Neuronal stem cell (in vitro differentiated cells): Measurements from ENCODE around the gene TRAF1.
A peak's percentile ranks its signal among the peaks of the same experiment; 100 is the strongest.

Experiments used
- DNase-seq: peaks from one replicate; pipeline ENCODE4 v3.0.0-alpha.2; 2013; ENCODE audit warnings: low spot score
- H2AFZ ChIP-seq: one replicate; pipeline ENCODE4 v1.6.1; 2013; ENCODE audit warnings: mild to moderate bottlenecking, low read length, inconsistent platforms
- H2AK5ac ChIP-seq: 2 replicates; pipeline ENCODE4 v1.6.1; 2013; ENCODE audit warnings: low read depth, mild to moderate bottlenecking, inconsistent platforms, low read length, moderate library complexity, mixed read lengths
- H2BK120ac ChIP-seq: 2 replicates; pipeline ENCODE4 v1.6.1; 2013; ENCODE audit warnings: low read depth, mild to moderate bottlenecking, inconsistent platforms, low read length, moderate library complexity, mixed read lengths
- H2BK12ac ChIP-seq: one replicate; pipeline ENCODE4 v1.6.1; 2013; ENCODE audit warnings: low read length, inconsistent platforms
- H2BK15ac ChIP-seq: 2 replicates; pipeline ENCODE4 v1.6.1; 2013; ENCODE audit warnings: mild to moderate bottlenecking, low read length, inconsistent platforms, mixed read lengths
- H2BK5ac ChIP-seq: one replicate; pipeline ENCODE4 v1.6.1; 2013; ENCODE audit warnings: inconsistent platforms, mild to moderate bottlenecking, low read length, moderate library complexity
- H3K14ac ChIP-seq: one replicate; pipeline ENCODE4 v1.6.1; 2013; ENCODE audit warnings: low read length, inconsistent platforms
- H3K18ac ChIP-seq: 2 replicates; pipeline ENCODE4 v1.6.1; 2013; ENCODE audit warnings: low read length, inconsistent platforms
- H3K23ac ChIP-seq: 2 replicates; pipeline ENCODE4 v1.6.1; 2013; ENCODE audit warnings: low read depth, mild to moderate bottlenecking, mixed read lengths, low read length, inconsistent platforms; ENCODE audit not compliant: poor library complexity
- H3K27ac ChIP-seq: replicated peaks from 3 replicates; pipeline ENCODE4 v1.5.1; 2013; ENCODE audit warnings: low read length, inconsistent platforms
- H3K27me3 ChIP-seq, 3 experiments: 2 replicates each; pipeline ENCODE4 v1.6.1; 2013; ENCODE audit warnings: low read length in 3 of 3, mild to moderate bottlenecking in 2 of 3, inconsistent platforms in 1 of 3, low read depth in 1 of 3, mixed read lengths in 1 of 3, moderate library complexity in 1 of 3; ENCODE audit not compliant: control insufficient read depth in 3 of 3, insufficient read depth in 3 of 3
- H3K36me3 ChIP-seq, 2 donors: replicated peaks in 1 of 2; 2 replicates each; pipeline ENCODE4 v1.6.1; 2013; ENCODE audit warnings: low read length in 2 of 2; ENCODE audit not compliant: control insufficient read depth in 2 of 2, insufficient read depth in 2 of 2
- H3K4ac ChIP-seq: 2 replicates; pipeline ENCODE4 v1.6.1; 2013; ENCODE audit warnings: inconsistent platforms, mild to moderate bottlenecking, low read length, moderate library complexity
- H3K4me1 ChIP-seq, 2 donors: 1 replicate in 1 of 2; 2 replicates in 1 of 2; pipeline ENCODE4 v1.6.1; 2013; ENCODE audit warnings: low read length in 2 of 2, low read depth in 1 of 2; ENCODE audit not compliant: control insufficient read depth in 2 of 2, insufficient read depth in 1 of 2
- H3K4me2 ChIP-seq: one replicate; pipeline ENCODE4 v1.6.1; 2013; ENCODE audit warnings: mild to moderate bottlenecking, low read length, inconsistent platforms; ENCODE audit not compliant: insufficient read depth, poor library complexity, severe bottlenecking
- H3K4me3 ChIP-seq, 2 donors: 2 replicates each; pipeline ENCODE4 v1.5.1; 2013; ENCODE audit warnings: low read length in 2 of 2, mild to moderate bottlenecking in 2 of 2, inconsistent platforms in 1 of 2, moderate library complexity in 1 of 2
- H3K79me1 ChIP-seq: one replicate; pipeline ENCODE4 v1.6.1; 2013; ENCODE audit warnings: low read depth, mild to moderate bottlenecking, inconsistent platforms, low read length, moderate library complexity
- H3K9ac ChIP-seq: one replicate; pipeline ENCODE4 v1.6.1; 2013; ENCODE audit warnings: mild to moderate bottlenecking, low read depth, low read length, inconsistent platforms; ENCODE audit not compliant: poor library complexity
- H3K9me3 ChIP-seq, 2 donors: replicated peaks in 1 of 2; 2 replicates each; pipeline versions ENCODE3 to v1.6.1; 2013; ENCODE audit warnings: low read length in 2 of 2, mild to moderate bottlenecking in 2 of 2, inconsistent platforms in 1 of 2, low read depth in 1 of 2, mixed read lengths in 1 of 2, moderate library complexity in 1 of 2; ENCODE audit not compliant: control insufficient read depth in 2 of 2, insufficient read depth in 1 of 2
- H4K8ac ChIP-seq: one replicate; pipeline ENCODE4 v1.6.1; 2013; ENCODE audit warnings: low read depth, mild to moderate bottlenecking, inconsistent platforms, low read length, moderate library complexity
- H4K91ac ChIP-seq: one replicate; pipeline ENCODE4 v1.6.1; 2013; ENCODE audit warnings: low read length, low read depth, mild to moderate bottlenecking, inconsistent platforms; ENCODE audit not compliant: poor library complexity
- WGBS, 2 donors: extraction: QIAGEN DNeasy Blood & Tissue Kit; methylation state at CpG; one replicate each; pipeline ENCODE4 v1.1.7; 2013; ENCODE audit warnings: missing lambda C conversion rate in 2 of 2, mixed read lengths in 1 of 2; ENCODE audit not compliant: insufficient read length in 2 of 2, insufficient replicate concordance in 1 of 2; ENCODE audit errors: extremely low coverage in 2 of 2; 5-methylcytosine and 5-hydroxymethylcytosine counted together

Gene TRAF1

DNA sequence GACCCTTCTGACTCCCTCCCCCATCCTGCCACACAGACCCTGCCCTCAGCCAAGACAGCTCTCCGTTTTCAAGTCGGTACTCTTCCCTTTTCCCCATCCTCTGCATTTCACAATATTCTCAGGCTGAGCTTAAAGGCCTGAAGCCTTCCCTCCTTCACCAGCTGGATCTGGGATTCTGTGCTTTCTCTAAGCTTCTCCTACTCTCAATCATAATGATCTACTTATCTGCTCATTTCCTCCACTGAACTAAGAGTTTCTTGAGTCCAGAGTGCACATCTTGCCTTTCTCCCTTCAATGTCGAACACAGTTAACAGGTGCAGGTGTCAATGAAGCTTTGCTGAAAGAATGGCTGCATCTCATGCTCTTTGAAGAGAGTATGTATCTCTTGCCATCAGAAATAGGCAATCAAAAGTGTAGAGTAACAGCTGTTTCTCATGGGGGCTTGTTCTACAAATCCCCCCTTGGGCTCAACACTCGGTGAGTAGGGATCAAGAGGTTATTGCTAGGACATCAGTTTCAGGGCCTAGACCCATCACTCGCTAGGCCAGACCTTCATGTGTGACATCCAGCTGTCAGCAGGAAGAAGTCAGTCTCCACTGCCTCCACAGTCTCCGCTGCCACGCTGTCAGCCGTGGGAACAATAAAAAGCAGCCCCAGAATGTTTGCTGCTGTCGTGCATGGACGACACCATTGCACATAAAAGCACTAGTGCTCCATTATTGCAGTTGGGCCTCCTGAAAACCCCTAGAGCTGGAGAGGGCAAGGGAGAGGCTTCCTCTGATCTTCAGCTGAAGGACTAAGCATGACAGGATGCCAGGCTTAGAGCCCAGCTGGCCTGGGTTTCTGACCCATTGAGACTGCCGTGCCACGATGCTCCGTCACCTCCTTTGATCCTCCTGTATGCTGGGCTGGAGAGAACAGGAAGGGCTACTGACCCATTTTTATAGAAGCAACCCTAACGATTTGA is 23.7 kb downstream of the TRAF1 start:
- Histone ChIP-seq H3K27me3 (peaks cover 0 to 8% (median 0%) of the 10 kb centered on the region in 3 experiments), H2AK5ac (no peak overlapping the region), H3K4me3 (no peak overlapping the region), H3K9ac (no peak overlapping the region), H2BK15ac (no peak overlapping the region), H3K27ac (no peak overlapping the region), H2BK120ac (no peak overlapping the region), H2BK5ac (no peak overlapping the region), H3K4ac (no peak overlapping the region), H3K9me3 (no peaks in the 10 kb centered on the region), H2BK12ac (no peak overlapping the region), H3K14ac (no peak overlapping the region), H4K8ac (no peak overlapping the region), H2AFZ (no peak overlapping the region), H3K79me1 (no peaks in the 10 kb centered on the region), H3K4me1 (no peaks in the 10 kb centered on the region), H3K4me2 (no peak overlapping the region), H3K18ac (no peak overlapping the region), H4K91ac (no peak overlapping the region), H3K36me3 (no peaks in the 10 kb centered on the region), H3K23ac (no peak overlapping the region)
- WGBS, 2 donors, result no CpG with 5 or more reads among the region's 14 CpGs
- no peak for DNase-seq

DNA sequence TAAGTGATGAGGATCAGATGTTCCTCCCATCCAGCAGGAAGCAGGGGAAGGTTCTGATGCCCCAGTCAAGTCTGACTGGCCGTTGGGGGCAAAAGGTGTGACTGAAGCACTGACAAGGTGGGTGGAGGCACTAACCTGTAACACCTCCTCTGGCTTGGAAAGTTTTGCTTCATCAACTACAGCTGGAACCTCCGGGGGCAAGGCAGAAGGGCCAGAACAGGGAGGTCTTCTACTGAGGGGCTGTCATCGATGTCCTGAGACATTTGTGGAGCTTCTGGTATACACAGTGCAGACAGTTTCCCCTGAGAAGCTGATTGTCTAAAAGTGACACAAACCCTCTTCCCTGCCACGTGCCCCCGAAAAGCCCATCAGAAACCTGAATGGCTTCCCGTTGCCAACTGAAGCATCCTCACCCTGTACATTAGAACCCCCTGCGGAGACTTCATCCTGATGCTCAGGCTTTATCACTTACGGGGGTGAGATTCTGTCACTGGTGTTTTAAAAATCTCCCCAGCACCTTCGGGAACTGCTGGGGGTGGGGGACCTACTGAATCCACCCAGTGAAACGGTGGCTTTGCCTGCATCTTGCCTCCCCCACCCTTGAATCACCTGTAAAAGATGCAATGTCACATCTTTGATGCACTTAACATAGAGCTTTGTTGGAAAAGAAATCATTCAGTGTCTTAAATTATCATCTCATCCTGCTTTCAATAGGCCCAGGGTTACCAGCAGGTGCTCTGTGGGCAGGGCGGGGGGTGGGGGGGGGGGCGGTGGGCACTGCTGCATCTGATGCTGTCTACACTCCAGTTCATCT is 24.6 kb downstream of the TRAF1 start:
- Histone ChIP-seq H3K79me1 (no peaks in the 10 kb centered on the region), H3K23ac (peak overlapping the region; percentile 65), H3K4ac (no peak overlapping the region), H3K4me2 (no peak overlapping the region), H4K8ac (no peak overlapping the region), H3K14ac (peak overlapping the region; percentile 17), H2BK120ac (no peak overlapping the region), H4K91ac (no peak overlapping the region), H2BK12ac (no peak overlapping the region), H3K4me3 (no peak overlapping the region), H2AK5ac (no peak overlapping the region), H2AFZ (no peak overlapping the region), H3K9me3 (no peaks in the 10 kb centered on the region), H2BK15ac (no peak overlapping the region), H3K9ac (no peak overlapping the region), H3K36me3 (no peaks in the 10 kb centered on the region), H2BK5ac (no peak overlapping the region), H3K18ac (no peak overlapping the region), H3K27me3 (peaks cover 0 to 2% (median 0%) of the 10 kb centered on the region in 3 experiments), H3K27ac (no peak overlapping the region), H3K4me1 (peaks cover 0 to 3% of the 10 kb centered on the region in 2 donors)
- WGBS, 2 donors, result no CpG with 5 or more reads among the region's 12 CpGs
- DNase-seq, result no peak

DNA sequence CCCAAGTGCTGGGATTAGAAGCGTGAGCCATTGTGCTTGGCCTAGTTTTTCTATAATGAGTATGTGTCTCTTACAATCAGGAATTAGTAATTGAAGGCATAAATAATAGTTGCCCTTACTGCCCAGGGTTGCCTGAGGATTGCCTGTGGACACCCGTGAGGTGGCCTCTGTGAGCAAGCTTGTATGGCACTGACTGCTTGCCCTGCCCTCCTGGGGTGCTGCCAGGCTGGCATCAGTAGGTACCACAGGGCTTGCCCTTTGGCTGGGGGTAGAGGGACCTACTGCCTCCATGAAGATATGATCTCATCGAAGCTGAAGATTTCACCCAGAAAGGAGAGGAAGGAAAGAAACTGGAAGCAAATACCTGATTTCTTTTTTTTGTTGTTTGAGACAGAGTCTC is 25.8 kb downstream of the TRAF1 start:
- H2AFZ ChIP-seq, result no peak overlapping the region
- H2BK120ac ChIP-seq, result no peak overlapping the region
- H3K4me3 ChIP-seq, result no peak overlapping the region
- no peak overlapping the region for H3K18ac ChIP-seq
- no peak overlapping the region for H3K27ac ChIP-seq
- H4K8ac ChIP-seq, result no peak overlapping the region
- no peak overlapping the region for H2BK15ac ChIP-seq
- no peak overlapping the region for H2BK5ac ChIP-seq
- no peak overlapping the region for H3K9ac ChIP-seq
- WGBS, 2 donors, result no CpG with 5 or more reads among the region's 3 CpGs
- no peaks in the 10 kb centered on the region for H3K9me3 ChIP-seq
- peaks cover 0 to 3% of the 10 kb centered on the region in 2 donors for H3K4me1 ChIP-seq
- peaks cover 0 to 2% (median 0%) of the 10 kb centered on the region in 3 experiments for H3K27me3 ChIP-seq
- H3K79me1 ChIP-seq, result no peaks in the 10 kb centered on the region
- no peak overlapping the region for H3K14ac ChIP-seq
- no peak overlapping the region for H3K4ac ChIP-seq
- H4K91ac ChIP-seq, result no peak overlapping the region
- DNase-seq, result no peak
- no peak overlapping the region for H3K4me2 ChIP-seq
- no peak overlapping the region for H2BK12ac ChIP-seq
- no peak overlapping the region for H2AK5ac ChIP-seq
- H3K36me3 ChIP-seq, result no peaks in the 10 kb centered on the region
- no peak overlapping the region for H3K23ac ChIP-seq
